DMS79 (cell line): Measurements from ENCODE around the gene FOXO3.
"Not testable (repeated sequence)": the region's sequence is repeated elsewhere in the genome, so short reads cannot be mapped to it uniquely, and the experiment has no call there.

Experiments
- DNase-seq: peaks from one replicate; lab custom pipeline; 2025; lab: John Stamatoyannopoulos, UW

FOXO3 gene

DNA sequence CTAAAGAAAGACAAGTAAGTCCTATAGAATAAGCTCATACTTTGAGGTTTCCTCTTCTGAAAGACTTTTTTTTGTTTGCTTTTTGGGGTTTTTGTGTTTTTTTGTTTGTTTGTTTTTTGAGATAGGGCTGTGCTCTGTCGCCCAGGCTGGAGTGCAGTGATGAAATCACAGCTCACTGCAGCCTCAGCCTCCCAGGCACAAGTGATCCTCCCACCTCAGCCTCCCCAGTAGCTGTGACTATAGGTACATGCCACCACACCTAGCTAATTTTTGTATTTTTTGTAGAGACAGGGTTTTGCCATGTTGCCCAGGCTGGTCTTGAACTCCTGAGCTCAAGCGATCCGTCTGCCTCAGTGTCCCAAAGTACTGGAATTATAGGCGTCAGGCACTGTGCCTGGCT lies 98.1 kb downstream of the FOXO3 start:
- DNase-seq, result not testable (repeated sequence)

DNA sequence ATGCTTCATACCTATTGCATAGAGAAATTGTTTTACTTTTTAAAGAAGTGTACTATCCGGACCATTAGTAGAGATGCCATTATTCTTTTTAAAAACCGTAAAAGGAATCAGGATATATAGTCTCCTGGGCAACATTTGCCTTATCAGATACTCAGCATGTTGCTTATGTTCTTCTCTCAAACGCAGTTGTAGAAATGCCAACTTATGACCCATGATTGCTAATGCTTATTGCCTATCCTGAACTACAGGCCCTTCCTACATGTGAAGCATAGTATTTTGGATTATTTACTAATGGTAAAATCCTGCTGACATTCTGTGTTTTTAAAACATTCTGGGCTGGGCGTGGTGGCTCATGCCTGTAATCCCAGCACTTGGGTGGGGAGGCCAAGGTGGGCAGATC lies 99.5 kb downstream of the FOXO3 start:
- no peak for DNase-seq

DNA sequence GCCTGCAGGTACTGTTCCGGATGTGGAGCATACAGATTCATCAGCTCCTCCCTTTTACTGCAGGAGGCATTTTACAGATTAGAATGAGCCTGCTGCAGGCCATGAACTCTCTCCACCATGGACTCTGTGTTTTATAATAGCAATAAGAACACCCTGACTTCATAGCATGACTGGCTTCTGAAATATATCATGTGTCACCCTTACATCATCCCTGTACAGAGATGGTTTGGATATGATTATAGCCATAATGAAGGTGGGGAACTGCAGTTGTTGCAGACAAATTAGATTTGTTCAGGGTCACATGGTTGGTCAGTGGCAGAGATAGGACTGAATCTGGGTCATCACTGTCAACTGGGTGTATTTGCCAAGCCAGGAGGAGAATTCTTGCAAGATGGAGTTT lies 100.7 kb downstream of the FOXO3 start:
- no peak for DNase-seq

DNA sequence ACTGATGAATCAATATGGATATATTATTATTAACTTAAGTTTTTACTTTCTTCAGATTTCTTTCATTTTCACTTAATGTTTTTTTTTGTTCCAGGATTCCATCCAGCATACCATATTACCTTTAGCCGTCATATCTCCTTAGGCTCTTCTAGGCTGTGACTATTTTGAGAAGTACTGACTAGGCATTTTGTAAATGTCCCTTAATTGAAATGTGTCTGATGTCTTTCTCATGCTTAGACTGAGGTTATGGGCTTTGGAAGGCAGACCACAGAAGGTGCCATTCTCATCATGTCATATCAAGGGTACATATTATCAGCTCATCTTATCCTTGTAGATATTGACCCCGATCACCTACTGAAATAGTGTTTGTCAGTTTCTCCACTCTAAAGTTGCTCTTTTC lies 101.3 kb downstream of the FOXO3 start:
- DNase-seq, result no peak

DNA sequence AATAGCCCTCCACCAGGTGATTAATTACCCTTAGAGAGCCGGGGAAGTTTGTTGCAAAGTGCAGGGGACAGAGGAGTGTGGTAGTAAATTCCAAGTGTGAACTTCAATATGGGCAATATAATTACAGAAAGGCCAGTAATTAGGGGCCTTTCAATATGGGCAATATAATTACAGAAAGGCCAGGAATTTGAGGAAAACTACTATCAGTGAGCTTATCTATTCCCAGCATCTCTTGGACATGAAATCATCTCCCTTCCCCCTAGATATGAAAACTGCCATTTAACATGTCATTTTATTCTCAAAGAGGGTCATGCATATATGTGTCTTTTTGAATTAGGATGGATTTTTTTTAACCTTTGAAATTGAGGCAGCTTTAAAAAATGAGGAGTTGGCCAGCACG lies 102.0 kb downstream of the FOXO3 start:
- no peak for DNase-seq

DNA sequence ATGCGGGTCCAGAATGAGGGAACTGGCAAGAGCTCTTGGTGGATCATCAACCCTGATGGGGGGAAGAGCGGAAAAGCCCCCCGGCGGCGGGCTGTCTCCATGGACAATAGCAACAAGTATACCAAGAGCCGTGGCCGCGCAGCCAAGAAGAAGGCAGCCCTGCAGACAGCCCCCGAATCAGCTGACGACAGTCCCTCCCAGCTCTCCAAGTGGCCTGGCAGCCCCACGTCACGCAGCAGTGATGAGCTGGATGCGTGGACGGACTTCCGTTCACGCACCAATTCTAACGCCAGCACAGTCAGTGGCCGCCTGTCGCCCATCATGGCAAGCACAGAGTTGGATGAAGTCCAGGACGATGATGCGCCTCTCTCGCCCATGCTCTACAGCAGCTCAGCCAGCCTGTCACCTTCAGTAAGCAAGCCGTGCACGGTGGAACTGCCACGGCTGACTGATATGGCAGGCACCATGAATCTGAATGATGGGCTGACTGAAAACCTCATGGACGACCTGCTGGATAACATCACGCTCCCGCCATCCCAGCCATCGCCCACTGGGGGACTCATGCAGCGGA lies 102.9 kb downstream of the FOXO3 start:
- DNase-seq, result not testable (repeated sequence)

DNA sequence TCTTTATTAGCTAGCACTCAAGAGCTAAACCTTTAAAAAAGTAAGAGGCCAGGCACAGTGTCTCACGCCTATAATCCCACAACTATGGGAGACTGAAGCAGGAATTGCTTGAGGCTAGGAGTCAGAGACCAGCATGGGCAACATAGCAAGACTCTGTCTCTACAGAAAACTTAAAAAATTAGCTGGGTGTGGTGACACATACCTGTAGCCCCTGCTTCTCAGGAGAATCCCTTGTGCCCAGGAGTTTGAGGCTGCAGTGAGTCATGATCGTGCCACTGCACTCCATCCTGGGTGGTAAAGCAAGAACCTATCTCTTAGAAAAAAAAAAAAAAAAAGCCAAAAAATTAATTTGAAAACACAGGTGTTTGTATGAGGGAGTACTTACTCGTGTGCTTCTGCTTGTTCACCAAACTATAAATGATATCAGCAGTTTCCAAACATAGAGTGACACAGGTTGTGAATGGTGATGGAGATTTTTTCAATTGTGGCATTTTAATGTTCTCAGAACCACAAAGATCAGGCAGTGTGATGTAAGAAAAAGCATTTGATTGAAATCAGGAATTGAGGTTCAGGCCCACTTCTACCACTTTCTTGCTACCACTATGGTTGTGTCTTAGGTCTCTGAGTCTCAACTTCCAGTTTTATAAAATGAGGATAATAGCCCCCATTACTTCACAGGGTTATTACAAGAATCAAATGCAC lies 104.9 kb downstream of the FOXO3 start:
- DNase-seq, result no peak

DNA sequence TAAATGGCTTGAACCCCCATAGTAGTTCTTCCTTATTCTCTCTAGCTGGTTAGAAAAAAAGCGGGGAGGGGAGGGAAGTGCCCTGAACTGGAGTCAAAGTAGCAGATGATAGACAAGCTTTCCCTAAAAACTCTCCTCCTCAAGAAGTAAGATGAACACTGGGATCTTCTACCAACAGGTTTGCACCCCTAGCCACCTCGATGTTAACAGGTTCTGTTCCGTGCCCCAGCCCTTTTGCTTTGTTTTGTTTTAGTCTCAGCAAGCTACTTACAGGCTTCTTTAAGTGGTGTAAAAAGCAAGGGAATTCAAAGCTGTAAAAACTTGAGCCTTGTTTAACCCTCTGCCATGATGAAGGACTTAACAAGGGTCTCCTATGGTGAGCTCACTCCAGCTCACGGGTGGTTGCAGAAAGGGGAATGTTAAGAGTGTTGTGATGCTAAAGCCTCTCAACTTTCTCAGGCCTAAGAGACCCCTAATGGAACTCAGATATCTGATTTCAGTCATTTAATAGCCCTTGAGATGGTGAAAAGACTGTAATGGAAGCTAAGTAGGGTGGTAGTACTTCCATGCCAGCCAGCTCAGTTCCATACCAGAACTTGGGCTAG lies 106.0 kb downstream of the FOXO3 start:
- peak; percentile 89 for DNase-seq

DNA sequence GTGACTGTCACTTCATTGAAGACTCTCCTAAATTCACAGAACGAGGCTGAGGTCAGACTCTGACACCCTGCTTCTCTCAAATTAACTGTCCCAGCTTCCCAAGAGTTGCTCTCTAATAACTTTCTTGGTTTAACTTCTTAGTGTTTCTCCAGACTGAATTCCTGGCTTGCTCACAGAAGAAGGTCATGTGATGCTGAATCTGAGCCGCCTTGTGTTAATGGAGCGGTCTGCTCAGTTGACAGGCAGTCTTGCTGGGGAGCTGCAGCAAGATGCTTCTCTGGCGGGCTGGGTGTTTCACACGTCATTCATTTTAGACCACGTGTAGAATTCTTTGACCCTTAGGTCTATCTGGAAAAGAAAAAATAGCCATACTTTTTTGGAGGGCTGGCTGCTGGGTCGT lies 107.3 kb downstream of the FOXO3 start:
- DNase-seq, result no peak

DNA sequence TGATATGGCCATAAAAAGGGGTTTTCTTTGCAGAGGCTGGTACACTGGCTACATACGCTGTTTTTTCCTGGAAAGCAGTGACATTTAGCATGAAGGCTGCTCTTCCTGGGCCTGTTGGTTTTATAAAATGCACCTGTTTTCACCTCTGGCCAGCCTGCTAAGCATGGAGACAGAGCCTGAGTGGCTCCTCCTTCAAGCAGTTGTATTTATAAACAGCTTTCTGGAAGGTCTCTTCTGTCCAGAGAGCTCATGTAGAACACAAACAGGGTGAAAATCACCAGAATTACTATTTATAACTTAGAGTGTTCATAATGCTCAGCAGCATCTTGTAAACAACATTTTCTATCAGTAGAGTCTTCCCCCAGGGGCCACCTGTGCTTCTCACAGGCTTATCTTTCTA lies 109.0 kb downstream of the FOXO3 start:
- DNase-seq, result no peak

DNA sequence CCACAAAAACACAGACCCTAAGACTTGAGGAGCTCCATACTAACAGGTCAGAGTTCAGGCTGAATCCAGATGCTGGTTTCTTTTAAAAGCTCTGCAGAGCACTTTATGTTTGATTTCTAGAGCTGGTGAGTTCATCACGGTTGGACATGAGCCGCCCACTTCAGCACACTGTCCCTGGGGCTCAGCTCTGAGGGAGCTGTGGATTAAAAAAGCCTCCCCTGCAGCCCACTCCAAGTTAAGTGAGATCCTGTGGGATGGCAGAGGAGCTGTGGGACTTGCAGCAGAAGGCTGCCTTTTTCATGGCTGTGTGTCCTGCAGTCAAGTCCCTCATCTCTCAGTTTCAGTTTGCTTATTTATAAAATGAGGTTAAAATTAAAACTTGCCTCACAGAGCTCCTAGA lies 110.5 kb downstream of the FOXO3 start:
- DNase-seq, result no peak

DNA sequence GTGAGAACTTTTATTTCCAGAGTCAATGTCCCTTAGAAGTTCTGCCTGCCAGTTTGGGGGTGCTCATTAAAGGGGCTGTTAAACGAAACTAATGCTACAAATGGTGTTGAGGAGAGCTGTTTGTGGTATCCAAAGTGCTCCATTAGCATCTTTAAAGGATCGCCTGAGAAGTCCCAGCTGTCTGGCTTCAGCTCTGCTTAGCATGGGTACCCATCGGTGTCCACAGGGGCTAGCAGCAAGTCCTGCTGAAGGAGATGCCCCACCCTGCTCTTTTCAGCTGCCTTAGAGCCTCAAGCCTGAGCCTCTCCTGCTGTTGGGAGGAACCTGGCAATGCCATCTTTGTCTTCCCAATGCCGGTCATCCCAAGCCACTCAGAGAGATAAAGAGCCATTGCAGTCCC lies 111.1 kb downstream of the FOXO3 start:
- no peak for DNase-seq

DNA sequence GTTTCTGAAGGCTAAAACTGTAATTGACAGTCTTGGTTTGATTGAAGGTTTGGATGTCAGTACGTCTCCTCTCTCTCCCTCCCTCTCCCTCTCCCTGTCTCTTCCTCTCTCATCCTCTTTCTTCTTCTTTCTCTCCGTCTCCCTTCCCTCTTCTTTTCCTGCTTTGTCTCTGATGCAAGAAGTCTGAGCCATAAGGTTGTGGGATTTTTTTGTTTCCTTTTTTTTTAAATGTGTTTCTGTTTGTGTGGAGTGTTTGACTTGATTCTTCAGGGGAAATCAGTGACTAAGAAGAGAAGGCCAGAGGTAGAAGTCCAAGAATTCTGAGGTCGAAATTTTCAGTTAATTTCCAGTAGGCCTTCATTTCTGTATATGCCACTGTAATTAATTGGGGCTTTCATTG lies 111.9 kb downstream of the FOXO3 start:
- DNase-seq, result no peak

DNA sequence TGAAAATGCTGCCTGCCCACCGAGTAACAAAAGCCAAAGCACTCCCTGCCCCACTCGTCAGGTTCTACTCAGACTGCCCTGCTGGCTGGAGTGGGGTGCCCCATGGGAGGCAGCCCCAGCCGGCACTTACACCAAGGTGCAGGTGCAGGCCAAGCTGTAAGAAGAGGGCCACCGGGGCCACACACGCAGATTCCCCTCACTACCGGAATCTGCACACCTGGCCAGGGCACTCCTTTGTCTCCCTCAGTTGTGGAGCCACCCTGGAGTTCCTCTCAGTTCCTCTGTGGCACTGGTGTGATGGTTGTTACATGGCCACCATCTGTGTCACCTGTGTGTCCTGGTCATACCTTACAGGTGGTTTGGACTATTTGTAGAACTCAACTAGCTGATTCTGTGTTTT lies 112.4 kb downstream of the FOXO3 start:
- no peak for DNase-seq

DNA sequence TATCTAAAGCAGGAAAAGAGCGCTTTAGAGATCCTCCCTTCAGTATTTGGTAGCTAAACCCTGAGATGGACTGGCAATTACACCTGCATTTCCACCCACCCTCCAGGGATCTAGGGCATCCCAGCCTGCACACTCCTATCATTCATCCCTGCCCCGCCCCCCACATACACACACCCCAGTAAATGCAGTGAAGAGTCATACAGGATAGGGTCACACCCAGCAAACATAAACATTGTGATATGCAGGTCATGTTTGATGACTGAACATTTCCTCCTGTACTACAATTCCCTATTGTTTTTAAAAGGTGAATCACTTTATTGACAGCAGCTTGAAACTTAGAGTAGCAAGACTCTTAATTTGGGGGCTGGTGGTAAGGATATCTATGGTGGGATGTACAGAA lies 112.9 kb downstream of the FOXO3 start:
- no peak for DNase-seq

DNA sequence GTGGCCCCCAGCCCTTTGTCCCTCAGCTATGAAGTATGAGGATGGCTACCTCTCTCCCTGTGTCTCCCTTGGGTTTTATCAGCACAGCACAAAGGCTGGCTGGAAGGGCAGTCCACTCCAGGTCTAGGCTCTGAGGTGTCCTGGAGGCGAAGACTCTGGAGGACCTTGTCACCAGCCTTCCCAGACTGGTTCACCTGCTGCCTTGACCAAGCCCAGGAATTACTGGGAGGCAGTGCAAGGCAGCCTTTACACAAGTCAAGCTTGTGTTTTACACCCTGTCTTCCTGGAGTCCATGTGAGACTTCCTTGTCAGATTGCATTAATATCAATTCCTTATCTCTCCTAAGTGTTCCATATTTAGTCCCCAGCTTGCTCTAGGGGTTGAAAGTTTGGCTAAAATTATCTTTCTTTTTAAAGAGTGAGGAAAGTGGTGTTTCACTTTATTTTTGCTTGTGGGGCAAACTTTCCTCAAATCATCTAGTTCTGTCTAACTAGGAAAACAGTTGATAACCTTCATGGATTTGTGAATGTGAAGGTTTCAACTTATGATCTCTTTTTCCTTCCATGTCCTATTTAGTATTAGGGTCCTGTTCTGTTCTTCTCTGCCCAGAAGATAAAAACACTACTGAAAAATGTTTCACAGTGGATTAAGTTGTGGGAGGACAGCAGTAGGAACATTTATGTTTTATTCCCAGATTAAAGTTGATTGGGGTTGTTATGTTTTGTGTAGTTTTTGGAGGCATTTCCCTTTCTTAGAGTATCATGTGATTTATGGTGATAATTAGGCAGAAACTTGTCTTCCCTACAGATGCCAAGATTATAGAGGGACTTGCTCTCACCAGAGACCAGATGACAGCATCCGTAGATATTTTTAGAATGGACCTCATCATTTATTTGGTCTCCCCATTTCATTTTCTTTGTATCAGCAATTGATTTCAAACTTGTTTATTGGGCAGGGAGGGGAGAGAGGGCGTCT lies 114.8 kb downstream of the FOXO3 start:
- DNase-seq, result no peak

DNA sequence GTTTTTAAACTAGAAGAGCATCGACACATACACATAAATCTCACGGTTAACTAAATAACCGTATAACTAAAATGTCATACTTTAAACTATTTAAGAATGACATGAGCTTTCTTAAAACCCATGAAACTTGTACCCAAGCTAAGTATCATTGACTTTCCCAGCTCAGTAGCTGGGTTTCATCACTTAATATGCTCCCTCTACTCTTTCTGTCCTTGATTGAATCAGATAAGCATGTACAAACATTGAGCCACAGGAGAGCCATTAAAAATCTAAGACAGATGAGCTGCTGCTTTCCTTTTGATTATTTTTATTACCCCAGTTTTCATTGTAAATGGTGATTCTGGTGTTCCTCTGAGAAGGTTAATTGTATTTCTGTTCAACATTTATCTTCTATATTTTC lies 115.8 kb downstream of the FOXO3 start:
- DNase-seq, result no peak

DNA sequence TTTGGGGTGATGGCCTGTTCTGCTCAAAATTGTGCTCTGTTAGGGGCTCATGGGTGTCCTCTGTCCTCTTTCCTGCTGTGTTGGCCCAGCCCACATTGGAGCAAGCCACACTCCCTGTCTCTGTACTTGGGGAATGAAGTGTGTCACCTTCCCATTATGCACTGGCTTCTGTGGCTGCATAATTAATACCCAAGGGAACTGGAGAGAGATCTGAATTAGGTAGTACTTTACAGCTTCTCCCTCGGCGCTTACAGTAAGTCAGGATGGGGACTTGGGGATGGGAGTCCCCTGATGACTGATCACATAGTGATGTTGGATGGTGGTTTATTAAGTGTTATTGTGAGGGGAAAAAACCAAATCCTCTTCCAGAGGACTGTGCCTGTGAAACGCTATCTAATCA lies 116.6 kb downstream of the FOXO3 start:
- DNase-seq, result no peak

DNA sequence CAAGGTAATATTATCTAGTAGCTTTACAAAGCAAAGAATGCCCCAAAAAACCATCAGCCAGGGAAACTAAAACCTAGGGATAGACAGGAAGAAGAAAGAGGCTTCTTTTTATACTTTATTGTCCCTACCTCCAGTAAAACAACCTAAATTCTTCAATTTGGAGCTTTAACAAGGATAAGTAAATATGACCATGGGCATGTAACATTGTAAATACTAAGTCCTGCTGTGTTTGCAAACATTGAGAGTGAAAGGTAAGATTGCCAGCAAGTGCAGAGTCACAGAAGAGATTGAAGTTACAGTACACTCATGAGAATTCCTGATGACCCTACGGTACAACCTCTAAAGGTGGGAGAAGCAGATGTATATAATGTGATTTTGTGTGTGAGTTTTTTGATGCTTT lies 117.2 kb downstream of the FOXO3 start:
- no peak for DNase-seq

DNA sequence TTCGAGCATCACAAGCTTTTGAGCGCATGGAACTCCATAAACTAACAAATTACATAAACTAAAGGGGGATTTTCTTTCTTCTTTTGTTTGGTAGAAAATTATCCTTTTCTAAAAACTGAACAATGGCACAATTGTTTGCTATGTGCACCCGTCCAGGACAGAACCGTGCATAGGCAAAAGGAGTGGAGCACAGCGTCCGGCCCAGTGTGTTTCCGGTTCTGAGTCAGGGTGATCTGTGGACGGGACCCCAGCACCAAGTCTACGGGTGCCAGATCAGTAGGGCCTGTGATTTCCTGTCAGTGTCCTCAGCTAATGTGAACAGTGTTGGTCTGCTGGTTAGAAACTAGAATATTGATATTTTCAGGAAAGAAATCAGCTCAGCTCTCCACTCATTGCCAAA lies 119.6 kb downstream of the FOXO3 start:
- not testable (repeated sequence) for DNase-seq

DNA sequence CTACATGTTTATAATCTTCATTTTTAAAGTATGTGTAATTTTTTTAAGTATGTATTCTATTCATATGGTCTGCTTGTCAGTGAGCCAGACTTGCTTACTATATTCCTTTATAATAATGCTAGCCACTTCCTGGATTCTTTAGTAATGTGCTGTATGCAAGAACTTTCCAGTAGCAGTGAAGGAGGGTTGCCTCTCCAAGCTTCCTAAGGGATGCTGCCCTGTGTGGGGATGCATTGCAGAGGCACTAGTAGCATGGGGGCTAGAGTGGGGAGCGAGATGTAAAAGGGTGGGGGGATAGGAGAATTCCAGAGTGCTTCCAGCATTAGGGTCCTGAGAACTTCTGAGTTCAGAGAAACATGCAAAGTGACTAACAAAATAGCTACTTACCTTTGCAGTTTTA lies 121.0 kb downstream of the FOXO3 start:
- DNase-seq, result not testable (repeated sequence)

DNA sequence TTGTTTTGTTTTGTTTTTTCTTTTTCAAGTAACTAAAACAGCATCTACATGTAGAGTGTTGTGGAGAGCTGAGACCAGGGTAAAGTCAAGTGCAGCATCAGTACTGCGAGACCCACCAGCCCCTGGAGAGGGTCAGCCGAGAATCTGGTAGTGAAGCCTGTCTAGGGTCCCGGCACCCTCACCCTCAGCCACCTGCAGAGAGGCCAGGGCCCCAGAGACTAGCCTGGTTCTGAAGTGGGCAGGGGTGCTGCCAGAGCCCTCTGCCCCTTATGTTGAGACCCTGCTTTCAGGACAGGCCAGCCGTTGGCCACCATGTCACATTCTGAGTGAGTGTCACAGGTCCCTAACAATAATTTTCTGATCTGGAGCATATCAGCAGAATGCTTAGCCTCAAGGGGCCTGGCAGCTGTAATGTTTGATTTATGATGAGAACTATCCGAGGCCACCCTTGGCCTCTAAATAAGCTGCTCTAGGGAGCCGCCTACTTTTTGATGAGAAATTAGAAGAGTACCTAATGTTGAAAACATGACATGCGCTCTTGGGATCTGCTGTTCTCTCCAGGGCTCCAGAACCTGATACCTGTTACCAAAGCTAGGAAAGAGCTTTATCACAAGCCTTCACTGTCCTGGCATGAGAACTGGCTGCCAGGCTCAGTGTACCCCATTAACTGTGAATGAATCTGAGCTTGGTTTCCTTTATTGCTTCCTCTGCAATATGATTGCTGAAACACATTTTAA lies 121.8 kb downstream of the FOXO3 start:
- not testable (repeated sequence) for DNase-seq
